GM15510 (cell line): ENCODE results near the gene CPT1B.
A peak's percentile ranks its signal among the peaks of the same experiment; 100 is the strongest.

Source experiments
- POLR2A ChIP-seq: IDR thresholded peaks from 3 replicates; pipeline ENCODE4 v1.6.1; 2011; ENCODE audit warnings: borderline replicate concordance; ENCODE audit not compliant: insufficient read length; ENCODE audit errors: extremely low read depth

The CPT1B gene

DNA sequence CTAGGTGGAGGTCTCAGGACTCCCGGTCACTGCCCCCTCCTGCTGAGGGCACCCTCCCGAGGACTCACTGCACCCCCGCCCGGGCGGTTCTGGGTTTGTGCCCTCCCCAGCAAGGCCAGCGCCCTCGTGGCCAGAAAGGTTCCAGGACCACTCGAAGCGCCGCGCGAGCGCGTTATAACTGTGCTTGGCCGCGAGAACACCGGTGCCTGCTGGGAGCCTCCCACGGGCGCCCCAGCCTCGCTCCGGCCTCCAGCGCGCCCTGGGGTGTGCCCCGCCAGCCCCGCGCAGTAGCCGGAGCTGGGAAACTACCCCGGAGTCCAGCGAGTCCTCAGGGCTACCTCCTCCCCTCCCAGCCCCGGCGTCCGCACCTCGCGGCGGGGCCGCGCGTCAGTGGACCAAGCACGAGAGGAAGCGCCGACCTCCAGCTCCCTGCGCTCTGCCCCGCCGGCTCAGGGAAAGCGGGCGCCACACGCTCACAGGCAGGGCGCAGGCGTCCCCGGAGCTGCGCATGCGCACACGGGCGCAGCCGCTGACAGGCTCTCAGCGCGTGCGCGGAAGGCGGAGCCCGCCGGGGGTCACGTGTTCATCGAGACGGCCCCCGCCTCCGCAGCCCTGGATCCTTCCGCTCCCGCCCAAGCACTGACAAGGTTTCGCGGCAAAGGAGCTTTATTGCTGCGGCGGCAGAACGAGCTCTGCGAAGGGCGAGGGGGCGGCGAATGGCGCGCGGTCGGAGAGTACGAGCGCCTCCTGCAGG lies 52.9 kb downstream of the CPT1B start, which contains the start of gene SCO2:
Gene SCO2, minus strand, starts transcription at position 495 of the 754 bp plus-strand sequence. CDS start 1,187 bp downstream, outside the sequence.
- peak; percentile 92 for TF ChIP-seq POLR2A

DNA sequence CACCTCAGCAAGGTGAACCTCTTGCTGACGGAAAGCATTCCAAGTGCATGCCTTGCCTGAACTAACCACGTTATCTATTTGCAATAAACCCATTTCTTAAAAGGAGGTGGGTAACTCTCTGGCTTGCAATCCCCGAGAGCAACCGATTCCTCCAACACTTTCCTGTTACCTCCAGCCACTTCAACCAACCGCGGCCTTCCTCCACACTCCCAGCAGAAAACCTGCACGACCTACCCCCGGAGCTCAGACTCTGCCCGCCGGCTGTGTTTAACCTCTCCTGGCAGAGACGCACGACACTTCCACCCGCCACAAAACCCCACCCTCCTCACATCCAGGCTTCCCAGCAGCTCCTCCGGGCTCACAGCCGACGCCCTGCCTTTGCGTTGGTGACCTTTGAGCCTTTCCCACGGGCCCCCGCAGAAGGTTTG lies 53.5 kb downstream of the CPT1B start:
- TF ChIP-seq POLR2A, result no peak

DNA sequence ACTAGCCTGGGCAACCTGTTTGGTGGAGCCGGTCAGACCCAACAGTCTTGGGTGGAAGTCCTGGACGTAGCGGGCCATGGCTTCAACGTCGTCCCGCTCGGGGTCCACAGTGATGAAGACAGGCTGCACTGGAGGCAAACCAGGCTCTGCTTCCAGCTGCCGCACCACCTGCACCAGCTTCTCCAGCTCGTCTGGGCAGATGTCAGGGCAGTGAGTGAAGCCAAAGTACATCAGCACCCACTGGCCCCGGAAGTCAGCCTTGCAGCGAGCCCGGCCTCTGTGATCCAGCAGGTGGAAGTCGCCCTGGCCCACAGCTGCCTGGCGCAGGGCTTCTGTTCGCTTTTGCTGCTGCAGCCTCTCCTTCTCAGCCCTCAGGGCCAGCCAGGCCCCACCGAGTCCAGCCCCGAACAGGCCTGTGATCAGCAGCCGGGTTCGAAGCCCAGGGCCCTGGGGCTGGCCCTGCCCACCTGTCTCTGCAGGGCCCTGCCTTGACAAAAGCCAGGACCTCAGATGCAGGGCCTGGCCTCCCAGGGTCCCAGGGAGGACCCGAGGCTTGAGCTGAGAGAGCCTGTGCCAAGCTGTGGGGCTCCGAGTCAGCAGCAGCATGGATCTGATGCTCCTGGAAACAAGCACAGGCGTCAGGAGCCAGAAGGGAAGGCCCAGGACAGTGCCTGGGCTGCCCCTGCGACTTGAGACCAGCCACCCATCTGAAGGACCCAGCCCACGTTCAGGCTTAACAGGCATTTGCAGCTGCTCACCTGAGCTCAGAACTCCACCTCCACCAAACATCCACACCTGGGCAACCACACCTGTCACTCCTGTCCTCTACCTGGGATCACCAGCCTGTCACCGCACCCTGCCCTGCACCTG lies 54.2 kb downstream of the CPT1B start:
- TF ChIP-seq POLR2A, result no peak

DNA sequence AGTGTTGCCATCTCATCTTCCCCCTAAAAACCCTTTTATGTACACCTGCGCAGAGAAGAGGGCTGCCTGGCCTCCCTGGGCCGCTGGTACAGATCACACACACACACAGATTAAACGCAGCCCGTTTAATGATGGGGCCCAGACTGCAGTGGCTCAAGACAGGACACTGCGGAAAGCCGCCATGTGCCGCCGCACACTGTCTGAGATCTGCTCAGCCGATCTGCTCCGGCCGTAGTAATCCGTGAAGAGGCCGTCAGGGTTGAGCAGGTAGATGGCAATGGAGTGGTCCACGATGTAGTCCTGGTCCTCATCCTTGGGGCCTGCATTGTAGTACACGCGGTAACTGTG lies 54.8 kb downstream of the CPT1B start:
- no peak for TF ChIP-seq POLR2A

DNA sequence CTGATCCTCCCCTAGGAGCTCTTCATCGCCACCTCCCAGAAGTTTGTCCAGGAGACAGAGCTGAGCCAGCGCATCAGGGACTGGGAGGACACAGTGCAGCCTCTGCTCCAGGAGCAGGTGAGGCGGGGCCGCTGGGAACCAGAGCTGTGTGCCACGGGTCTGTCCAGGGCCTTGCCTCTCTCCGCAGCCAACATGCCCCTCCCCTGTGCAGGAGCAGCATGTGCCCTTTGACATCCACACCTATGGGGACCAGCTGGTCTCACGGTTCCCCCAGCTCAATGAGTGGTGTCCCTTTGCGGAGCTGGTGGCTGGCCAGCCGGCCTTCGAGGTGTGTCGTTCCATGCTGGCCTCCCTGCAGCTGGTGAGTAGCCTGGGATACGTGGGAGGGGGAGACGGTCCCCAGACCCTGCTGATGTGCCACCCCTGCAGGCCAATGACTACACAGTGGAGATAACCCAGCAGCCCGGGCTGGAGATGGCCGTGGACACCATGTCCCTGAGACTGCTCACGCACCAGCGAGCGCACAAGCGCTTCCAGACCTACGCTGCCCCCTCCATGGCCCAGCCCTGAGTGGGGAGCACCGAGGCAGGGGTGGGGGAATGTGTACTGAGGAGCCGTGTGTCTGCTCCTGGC lies 55.3 kb downstream of the CPT1B start:
- TF ChIP-seq POLR2A, result no peak

DNA sequence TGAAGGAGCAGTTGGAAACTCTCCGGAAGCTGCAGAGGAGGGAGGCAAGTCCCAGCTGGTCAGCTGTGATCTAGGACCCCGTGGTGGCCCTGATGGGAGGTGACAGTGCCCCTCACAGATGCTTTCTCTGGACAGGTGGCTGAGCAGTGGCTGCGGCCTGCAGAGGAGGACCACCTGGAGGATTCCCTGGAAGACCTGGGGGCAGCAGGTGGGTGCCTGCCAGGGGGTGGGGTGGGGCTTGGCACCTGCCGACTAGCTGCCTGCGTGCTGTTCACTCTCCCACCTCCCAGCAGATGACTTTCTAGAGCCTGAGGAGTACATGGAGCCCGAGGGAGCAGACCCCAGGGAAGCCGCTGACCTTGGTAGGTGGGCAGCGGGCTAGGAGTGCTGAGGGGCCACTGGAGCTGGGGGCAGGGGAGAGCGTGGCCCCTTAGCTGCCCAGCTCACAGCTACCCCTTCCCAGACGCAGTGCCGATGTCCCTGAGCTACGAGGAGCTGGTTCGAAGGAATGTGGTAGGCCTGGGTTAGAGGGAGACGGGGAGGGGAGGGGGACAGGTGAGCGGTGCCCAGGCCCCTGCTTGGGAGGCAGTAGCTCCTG lies 55.9 kb downstream of the CPT1B start:
- TF ChIP-seq POLR2A, result no peak

DNA sequence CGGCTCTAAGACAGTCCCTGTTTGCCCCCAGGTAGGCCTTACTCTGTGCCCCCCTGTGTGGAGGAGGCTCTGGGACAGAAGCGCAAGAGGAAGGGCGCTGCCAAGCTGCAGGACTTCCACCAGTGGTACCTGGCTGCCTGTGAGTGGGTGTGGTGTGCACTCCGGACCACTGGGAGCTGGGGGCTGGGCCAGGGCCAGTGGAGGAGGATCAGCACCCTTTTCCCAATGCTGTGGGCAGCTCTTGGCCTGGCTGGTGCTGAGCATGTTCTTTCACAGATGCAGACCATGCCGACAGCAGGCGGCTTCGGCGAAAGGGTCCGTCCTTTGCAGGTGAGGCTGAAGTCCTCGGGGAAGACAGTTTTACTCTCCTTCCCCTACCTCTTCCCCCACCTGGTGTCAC lies 56.5 kb downstream of the CPT1B start:
- TF ChIP-seq POLR2A, result no peak

DNA sequence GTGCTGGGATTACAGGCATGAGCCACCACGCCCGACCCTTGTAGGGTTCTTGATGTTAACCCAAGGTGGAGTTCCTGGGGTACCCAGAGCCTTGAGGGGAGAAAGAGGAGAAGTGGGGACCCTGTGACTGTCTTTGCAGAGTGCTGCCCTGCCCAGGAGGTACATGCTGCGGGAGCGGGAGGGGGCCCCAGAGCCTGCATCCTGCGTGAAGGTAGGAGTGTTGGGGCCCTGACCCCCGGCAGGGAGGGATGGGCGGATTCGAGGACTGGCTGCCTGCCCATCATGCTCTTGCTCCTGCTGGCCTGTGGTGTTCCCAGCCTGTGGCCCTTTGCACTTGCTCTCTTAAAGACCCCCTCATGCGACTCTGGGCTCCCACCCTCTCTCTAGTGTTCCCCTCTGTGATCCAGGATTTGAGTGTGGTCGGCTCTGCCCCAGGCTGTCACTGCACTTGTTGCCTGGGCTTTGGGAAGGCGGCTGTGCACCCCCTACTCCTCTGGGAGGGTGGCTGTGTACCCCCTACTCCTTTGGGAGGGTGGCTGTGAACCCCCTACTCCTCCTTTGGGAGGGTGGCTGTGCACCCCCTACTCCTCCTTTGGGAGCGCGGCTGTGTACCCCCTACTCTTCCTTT lies 57.3 kb downstream of the CPT1B start:
- TF ChIP-seq POLR2A, result no peak

DNA sequence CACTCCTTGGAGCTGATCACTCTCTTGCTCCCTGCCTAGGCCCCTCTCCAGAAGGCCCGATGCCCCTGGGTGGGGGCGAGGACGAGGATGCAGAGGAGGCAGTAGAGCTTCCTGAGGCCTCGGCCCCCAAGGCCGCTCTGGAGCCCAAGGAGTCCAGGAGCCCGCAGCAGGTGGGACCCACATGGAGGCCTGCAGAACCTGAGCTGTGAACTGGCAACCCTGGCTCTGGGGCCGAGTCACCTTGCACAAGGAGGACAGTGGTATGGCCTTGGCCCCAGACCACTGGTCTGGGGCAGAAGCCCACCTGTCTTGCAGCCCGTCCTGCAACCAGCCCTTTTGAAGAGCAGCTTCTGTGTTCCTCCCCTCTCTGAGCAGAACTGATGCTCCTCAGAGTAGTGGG lies 59.1 kb downstream of the CPT1B start:
- no peak for TF ChIP-seq POLR2A
